T-helper 1 cell (primary cell): ENCODE measurements around the gene SNED1.
"Not testable (repeated sequence)": the region's sequence is repeated elsewhere in the genome, so short reads cannot be mapped to it uniquely, and the experiment has no call there.

Experiments
- DNase-seq, 5 donors: peaks; one replicate each; pipeline ENCODE4 v3.0.0-alpha.2; 2012 to 2020

Gene SNED1

DNA sequence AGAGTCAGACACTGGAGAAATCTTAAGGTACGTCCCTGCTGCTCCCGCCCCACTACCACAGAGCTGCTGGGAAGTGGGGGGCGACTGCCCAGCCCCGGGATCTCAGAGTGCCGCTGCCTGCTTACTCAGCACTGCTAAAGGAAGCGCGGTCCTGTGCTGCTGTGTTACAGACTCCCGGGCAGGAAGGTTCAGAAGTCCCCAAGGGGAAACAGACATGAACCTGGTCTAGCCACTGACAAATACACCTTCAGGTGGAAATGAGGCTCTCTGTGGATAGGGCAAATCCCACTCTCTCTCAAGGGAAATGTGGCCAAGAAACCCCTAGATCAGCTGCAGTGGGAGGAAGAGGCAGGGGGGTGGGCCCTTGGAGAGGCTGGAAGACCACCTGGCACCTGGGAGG lies 90.0 kb downstream of the SNED1 start:
- DNase-seq: no peak

GRCh38 chr2:241088791-241089732 lies 90.6 kb downstream of the SNED1 start:
- DNase-seq: no peak

DNA sequence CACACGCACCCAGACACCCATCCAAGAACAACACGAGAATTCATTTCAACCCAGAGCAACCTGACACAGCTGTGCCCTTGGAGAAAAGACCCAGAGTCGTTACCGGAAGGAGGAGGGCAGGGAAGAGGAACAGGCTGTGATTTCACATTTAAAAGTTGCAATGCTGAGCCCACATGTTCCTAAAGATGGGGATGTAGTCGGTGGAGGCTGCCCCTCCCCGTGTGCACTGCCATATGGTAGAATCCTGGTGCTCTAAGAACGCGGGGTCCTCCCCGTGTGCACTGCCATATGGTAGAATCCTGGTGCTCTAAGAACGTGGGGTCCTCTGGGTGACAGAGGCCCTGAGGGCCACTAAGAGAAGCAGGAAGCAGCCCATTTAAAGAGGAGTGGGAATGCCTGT lies 92.8 kb downstream of the SNED1 start:
- no peak for DNase-seq

GRCh38 chr2:241091734-241092445 lies 93.5 kb downstream of the SNED1 start:
- no peak for DNase-seq

GRCh38 chr2:241092677-241093076 lies 94.3 kb downstream of the SNED1 start:
- DNase-seq: no peak

GRCh38 chr2:241093133-241093781 lies 94.8 kb downstream of the SNED1 start:
- not testable (repeated sequence) for DNase-seq

GRCh38 chr2:241094172-241094571 lies 95.8 kb downstream of the SNED1 start:
- no peak for DNase-seq

GRCh38 chr2:241094924-241095420 lies 96.6 kb downstream of the SNED1 start:
- no peak for DNase-seq

GRCh38 chr2:241095594-241096290 lies 97.3 kb downstream of the SNED1 start:
- DNase-seq: peak in 4 of 5 donors; percentile 42 to 62 (median 58)

DNA sequence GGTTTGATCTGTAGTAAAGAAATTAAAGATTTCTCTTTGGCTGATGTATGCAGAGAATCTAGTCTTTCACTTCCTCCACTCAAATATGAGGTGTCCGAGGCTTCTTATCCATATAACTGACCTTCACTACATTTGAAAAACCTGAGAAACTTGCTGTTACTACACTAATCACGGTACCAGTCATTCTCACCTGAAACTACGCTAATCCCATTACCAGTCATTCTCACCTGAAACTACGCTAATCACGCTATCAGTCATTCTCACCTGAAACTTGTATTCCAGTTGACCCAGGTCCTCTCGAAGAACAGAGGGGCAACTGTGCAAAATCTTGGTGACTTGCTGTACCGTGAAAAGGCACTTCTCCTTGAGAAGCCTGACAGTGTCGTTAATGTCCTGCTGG lies 98.6 kb downstream of the SNED1 start:
- DNase-seq: peak in 1 of 5 donors; percentile 18

GRCh38 chr2:241099246-241099645 lies 100.8 kb downstream of the SNED1 start:
- DNase-seq: no peak

DNA sequence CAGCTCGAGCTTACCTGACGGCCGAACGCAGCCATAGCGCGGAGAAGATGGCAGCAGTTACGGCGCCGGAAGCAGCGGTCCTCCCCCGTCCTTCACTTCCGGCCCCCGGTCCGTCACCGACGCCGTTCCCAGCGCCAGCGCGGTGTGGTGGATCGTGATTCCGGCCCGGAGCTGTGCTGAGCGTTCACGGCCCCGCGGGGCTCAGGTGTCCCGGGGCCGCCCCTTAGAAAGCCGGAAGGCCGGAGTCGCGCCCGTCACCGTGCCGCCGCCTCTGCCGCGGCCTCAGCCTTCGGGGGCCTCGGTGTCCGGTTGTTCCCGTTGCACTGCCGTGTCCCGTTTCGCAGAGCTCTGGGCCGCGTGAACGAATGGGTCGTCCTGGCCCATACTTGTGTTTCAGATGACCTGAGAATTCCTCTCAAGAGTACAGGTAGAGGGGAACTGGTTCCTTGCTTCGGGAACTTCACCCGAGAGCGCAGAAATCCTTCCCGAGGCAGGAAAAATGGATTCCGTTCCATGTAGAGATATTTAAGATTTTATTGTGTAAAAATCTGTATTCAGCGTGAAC lies 103.9 kb downstream of the SNED1 start, which contains the start of gene MTERF4:
TSS of gene MTERF4 (minus strand) at position 49 of the 565 bp plus-strand sequence. CDS start at position 35, 14 bp downstream.
- peak; percentile 74 to 90 (median 82) for DNase-seq

DNA sequence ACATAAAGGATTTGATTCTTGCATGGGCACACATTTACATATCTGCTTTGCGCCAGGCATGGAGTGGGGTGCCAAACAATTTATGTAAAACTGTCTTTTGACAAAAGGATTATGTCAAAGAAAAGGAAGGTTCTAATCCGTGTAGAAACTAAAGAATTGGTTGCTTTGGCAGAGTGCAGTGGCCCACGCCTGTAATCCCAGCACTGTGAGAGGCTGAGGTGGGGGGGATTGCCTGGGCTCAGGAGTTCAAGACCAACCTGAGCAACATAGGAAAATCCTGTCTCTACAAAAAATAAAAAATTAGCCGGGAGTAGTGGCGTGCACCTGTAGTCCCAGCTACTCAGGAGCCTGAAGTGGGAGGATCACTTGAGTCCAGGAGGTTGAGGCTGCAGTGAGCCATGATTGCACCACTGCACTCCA lies 104.8 kb downstream of the SNED1 start:
- no peak for DNase-seq

- DNase-seq: not testable (repeated sequence)
These were observed 106.2 kb downstream of the SNED1 start for GRCh38 chr2:241104611-241105010.

- DNase-seq: no peak
These were observed 107.2 kb downstream of the SNED1 start for GRCh38 chr2:241105641-241106040.

GRCh38 chr2:241107031-241107783 lies 108.8 kb downstream of the SNED1 start:
- DNase-seq: no peak

DNA sequence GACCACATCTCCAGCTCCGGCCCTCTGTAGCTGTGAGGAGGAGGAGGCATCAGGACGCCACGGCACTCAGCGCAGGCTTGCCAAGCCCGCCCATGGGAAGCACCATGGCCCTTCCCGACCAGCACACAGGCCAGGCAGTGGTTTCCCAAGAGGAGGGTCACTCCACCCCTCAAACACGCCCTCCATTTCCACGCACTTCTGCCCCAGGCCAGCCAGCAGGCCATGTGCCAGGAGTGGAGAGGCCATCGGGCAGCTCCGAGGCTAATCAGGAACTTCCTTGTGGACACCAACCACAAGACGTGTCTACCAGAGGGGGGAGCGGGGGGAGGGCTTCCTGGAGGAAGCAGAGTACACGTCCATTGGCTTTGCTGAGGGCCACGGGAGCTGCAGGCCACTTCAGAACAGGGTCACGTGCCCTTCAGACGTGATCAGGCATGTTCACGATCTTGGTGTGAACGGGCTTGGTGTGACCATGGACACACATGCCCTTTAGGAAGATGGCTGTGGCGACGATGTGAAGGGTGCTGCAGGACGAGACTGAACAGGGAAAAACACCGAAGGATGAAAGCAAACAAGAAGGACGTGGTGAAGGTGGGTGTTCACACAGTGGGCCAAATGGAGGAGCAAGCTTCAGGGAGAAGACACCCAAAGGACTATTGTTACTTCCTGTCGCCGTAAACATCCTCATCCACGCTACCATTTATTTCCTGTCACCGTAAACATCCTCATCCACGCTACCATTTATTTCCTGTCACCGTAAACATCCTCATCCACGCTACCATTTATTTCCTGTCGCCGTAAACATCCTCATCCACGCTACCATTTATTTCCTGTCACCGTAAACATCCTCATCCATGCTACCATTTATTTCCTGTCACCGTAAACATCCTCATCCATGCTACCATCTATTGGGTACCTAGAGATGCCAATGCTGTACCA lies 110.1 kb downstream of the SNED1 start:
- DNase-seq: peak in 2 of 5 donors; percentile 39 to 41

DNA sequence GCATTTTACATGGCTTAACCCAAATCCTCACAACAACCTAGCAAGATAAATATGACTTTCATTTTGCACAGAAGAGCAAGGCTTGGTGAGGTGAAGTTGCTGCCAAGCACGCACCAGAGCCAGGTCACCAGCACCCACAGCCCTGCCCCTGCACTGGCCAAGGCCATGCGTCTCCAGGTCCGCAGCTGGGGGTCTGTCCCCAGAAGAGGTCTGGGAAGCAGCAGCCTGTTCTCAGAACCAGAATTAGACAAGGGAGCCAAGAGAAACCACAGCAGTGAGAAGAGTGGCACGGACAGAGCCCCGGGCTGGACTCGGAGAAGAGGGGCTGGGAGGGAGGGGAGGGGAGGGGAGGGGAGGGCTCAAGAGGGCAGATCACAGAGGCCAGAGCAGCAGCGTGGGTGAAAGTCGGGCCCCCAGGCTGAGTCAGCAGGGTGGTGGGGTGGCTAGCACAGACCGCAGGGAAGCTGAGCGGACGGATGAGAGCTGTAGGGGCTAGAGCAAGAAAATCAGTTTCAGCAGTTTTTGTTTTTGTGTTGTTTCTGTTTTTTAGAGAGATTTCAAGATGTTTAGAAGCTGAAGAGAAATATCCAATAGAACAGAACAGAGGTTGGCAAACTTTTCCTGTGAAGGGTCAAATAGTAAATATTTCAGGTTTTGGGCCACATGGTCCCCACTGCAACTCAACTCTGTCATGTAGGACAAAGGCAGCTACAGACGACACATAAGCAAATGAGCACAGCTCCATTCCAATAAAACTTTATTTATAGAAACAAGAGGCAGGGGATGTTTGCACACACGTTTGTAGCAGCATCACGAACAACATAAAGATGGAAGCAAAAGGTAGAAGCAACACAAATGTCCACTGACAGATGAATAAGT lies 111.0 kb downstream of the SNED1 start:
- peak in 1 of 5 donors; percentile 33 for DNase-seq

GRCh38 chr2:241110089-241110606 lies 111.7 kb downstream of the SNED1 start:
- no peak for DNase-seq
